Chondrocyte (in vitro differentiated cells): Measurements from ENCODE around the gene TEAD1. TPM values are rescaled to one million over a fixed set of nuclear protein-coding genes. Genes with fewer than 3 reads are reported as not detected.

Experiments
- DNase-seq: peaks from one replicate; pipeline ENCODE4 v3.0.0; 2021; ENCODE audit warnings: mixed read lengths, low spot score
- H3K27ac Mint-ChIP-seq: one replicate; pipeline ENCODE4 v1.8.0; 2021; ENCODE audit warnings: mild to moderate bottlenecking, moderate library complexity, mixed read lengths; ENCODE audit not compliant: unreplicated experiment
- H3K27me3 Mint-ChIP-seq: 2 replicates; pipeline ENCODE4 v1.8.0; 2021; ENCODE audit warnings: low read depth, mixed read lengths
- H3K36me3 Mint-ChIP-seq: 2 replicates; pipeline ENCODE4 v1.8.0; 2021; ENCODE audit warnings: low read depth, mixed read lengths
- H3K4me1 Mint-ChIP-seq: 2 replicates; pipeline ENCODE4 v1.8.0; 2021; ENCODE audit warnings: low read depth, mild to moderate bottlenecking, mixed read lengths
- H3K4me3 Mint-ChIP-seq: one replicate; pipeline ENCODE4 v1.8.0; 2021; ENCODE audit warnings: mild to moderate bottlenecking, moderate library complexity, mixed read lengths; ENCODE audit not compliant: unreplicated experiment
- H3K9me3 Mint-ChIP-seq: 2 replicates; pipeline ENCODE4 v1.8.0; 2021; ENCODE audit warnings: low read depth, mixed read lengths
- total RNA-seq: library from RNA; stranded (reverse); gene quantifications from 3 replicates; pipeline ENCODE4 v1.2.1, GENCODE V29; 2021
- TF ChIP-seq, protein P1 (sequence below): fragments of 200-600 bp; sonication (generic); IDR thresholded peaks from 2 replicates; pipeline ENCODE4 v1.5.0; 2021; ENCODE audit warnings: antibody characterized with exemption, mild to moderate bottlenecking, moderate library complexity

The TEAD1 gene
- total RNA-seq, 1 donor from 2014 or later = 137 TPM

DNA sequence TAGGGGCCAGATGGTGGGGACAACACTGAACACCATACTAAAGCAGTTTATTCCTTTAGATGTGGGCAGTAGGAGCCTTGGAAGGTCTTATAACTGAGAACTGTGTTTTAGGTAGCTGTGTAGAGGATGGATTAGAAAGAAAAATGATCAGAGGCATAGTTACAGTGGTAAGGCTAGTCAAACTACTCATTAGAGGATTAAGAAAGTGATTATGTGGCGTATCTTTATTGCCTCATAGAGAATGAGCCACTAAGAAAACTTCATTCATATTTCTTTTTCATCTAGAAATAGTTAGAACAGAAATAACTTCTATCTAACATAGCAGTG, 179.1 kb downstream of the TEAD1 start:
- no peaks in the 10 kb centered on the region for H3K9me3 Mint-ChIP-seq
- H3K4me3 Mint-ChIP-seq = no peak overlapping the region
- TF ChIP-seq, protein P1, sequence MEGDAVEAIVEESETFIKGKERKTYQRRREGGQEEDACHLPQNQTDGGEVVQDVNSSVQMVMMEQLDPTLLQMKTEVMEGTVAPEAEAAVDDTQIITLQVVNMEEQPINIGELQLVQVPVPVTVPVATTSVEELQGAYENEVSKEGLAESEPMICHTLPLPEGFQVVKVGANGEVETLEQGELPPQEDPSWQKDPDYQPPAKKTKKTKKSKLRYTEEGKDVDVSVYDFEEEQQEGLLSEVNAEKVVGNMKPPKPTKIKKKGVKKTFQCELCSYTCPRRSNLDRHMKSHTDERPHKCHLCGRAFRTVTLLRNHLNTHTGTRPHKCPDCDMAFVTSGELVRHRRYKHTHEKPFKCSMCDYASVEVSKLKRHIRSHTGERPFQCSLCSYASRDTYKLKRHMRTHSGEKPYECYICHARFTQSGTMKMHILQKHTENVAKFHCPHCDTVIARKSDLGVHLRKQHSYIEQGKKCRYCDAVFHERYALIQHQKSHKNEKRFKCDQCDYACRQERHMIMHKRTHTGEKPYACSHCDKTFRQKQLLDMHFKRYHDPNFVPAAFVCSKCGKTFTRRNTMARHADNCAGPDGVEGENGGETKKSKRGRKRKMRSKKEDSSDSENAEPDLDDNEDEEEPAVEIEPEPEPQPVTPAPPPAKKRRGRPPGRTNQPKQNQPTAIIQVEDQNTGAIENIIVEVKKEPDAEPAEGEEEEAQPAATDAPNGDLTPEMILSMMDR = no peak
- H3K27ac Mint-ChIP-seq = no peak overlapping the region
- H3K36me3 Mint-ChIP-seq = no peaks in the 10 kb centered on the region
- no peaks in the 10 kb centered on the region for H3K27me3 Mint-ChIP-seq
- H3K4me1 Mint-ChIP-seq = peaks cover 35% of the 10 kb centered on the region
- DNase-seq = no peak

DNA sequence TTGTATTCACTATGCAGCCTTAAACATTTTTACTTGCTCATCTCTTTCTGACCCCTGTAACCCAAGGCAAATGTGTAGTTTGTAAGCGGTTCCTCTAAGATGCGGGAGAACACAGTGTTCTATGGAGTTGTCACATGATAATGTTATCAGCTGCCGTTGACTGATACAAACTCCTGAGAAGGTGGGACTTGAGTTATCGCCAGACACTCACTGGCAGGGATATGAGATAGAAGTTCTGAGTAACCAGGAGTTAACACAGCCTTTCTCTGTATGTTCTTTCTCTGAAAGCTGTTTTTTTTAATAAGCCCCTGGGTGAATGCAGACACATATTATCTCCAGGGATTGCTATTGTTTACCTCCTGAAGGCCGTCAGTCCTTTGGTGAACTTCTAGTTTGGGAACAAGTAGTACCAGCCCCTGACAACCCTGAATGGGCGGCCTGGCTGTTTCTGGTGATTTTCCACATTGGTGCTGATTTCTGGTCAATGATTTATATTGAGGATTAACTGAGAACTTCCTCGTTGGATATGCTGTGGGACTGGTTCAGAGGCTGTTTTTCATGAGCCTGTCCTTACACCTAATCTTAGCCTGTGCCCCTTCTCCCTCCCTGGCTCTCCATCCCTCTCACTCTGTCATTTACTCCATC, 179.6 kb downstream of the TEAD1 start:
- Mint-ChIP-seq H3K9me3 (no peaks in the 10 kb centered on the region), H3K4me3 (no peak overlapping the region), H3K36me3 (no peaks in the 10 kb centered on the region), H3K27ac (no peak overlapping the region), H3K27me3 (no peaks in the 10 kb centered on the region), H3K4me1 (peaks cover 35% of the 10 kb centered on the region)
- no peak for DNase-seq
- TF ChIP-seq, protein P1 = no peak

DNA sequence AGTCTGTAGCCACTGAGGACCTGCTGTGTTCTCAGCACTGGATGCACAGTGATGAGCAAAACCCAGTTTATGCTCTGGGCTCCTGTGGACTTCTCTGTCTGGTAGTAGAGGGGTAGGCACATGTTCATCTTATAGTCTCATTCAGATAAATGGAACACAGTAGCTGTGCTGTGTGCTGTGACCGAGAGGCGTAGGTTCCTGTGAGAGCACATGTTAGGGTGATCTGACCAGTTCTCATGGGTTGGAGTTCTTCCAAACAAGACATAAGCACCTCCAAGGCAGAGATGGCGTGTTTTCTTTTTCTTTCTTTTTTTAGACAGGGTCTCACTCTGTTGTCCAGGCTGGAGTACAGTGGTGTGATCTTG, 180.1 kb downstream of the TEAD1 start:
- peaks cover 34% of the 10 kb centered on the region for H3K4me1 Mint-ChIP-seq
- no peak overlapping the region for H3K27ac Mint-ChIP-seq
- H3K36me3 Mint-ChIP-seq = no peaks in the 10 kb centered on the region
- no peaks in the 10 kb centered on the region for H3K27me3 Mint-ChIP-seq
- H3K9me3 Mint-ChIP-seq = no peaks in the 10 kb centered on the region
- DNase-seq = no peak
- TF ChIP-seq, protein P1 = no peak
- no peak overlapping the region for H3K4me3 Mint-ChIP-seq

DNA sequence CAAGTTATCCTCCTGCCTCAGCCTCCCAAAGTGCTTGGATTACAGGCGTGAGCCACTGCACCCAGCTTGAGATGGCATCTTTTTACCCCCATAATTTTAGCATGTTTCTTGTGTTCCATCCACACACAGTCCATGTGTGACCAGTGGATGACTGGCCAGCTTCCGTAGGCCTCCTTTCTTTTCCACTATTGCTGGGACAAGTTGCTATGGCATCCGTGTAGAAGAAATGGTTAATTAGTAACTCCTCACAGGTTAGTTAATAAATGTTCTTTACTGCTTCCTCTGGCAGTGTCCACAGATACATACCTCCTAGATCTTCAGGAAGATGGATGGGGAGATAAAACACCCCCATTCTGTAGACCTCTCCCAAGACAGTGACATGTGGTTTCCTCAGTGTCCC, 180.6 kb downstream of the TEAD1 start:
- H3K9me3 Mint-ChIP-seq = no peaks in the 10 kb centered on the region
- H3K4me3 Mint-ChIP-seq = no peak overlapping the region

DNA sequence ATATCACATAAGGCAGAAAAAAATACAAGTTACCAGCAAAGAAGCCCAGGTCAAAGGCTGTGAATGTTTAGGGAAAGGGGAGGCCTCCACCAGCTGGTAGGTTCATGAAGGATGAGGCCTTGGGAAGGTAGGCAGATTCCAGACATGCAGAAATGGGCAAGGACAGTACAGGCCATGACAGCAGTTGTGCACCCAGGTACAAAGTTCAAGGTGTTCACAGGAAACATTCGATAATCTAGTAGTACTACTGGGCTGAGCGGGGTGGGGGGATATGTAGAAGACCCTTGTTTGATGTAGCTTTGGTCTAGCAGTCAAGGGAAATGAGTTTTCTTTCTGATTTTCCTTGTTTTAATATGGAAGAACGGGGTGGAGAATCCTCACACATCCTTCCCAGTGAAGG, 182.1 kb downstream of the TEAD1 start:
- no peaks in the 10 kb centered on the region for H3K36me3 Mint-ChIP-seq
- H3K4me1 Mint-ChIP-seq = peaks cover 46% of the 10 kb centered on the region
- no peak for DNase-seq
- TF ChIP-seq, protein P1 = no peak
- no peaks in the 10 kb centered on the region for H3K9me3 Mint-ChIP-seq
- H3K4me3 Mint-ChIP-seq = no peak overlapping the region
- H3K27me3 Mint-ChIP-seq = no peaks in the 10 kb centered on the region
- H3K27ac Mint-ChIP-seq = no peak overlapping the region

More for the DNA sequence above, 180.6 kb downstream of the TEAD1 start:
- H3K4me1 Mint-ChIP-seq = peaks cover 33% of the 10 kb centered on the region
- H3K36me3 Mint-ChIP-seq = no peaks in the 10 kb centered on the region
- no peaks in the 10 kb centered on the region for H3K27me3 Mint-ChIP-seq
- TF ChIP-seq, protein P1 = no peak
- peak overlapping the region; percentile 62 for H3K27ac Mint-ChIP-seq
- DNase-seq = no peak
